Loucy (cell line): ENCODE data around the gene KRR1.

Experiments
- H2AFZ ChIP-seq: fragments of 200-600 bp; sonication (generic); 2 replicates; pipeline ENCODE4 v1.6.0; 2016; ENCODE audit warnings: antibody characterized with exemption, mild to moderate bottlenecking, low read length, moderate library complexity
- H3F3A ChIP-seq: fragments of 200-600 bp; 2 replicates; pipeline ENCODE4 v1.6.0; 2016; ENCODE audit warnings: antibody characterized with exemption, low read depth, mild to moderate bottlenecking
- H3K27me3 ChIP-seq: fragments of 200-600 bp; sonication (generic); 2 replicates; pipeline ENCODE4 v1.6.1; 2014; ENCODE audit warnings: low read length, mild to moderate bottlenecking; ENCODE audit not compliant: insufficient read depth, poor library complexity, severe bottlenecking
- H3K36me3 ChIP-seq: fragments of 200-600 bp; sonication (generic); 2 replicates; pipeline ENCODE4 v1.6.1; 2016; ENCODE audit warnings: low read length; ENCODE audit not compliant: insufficient read depth
- H3K4me1 ChIP-seq: fragments of 200-600 bp; sonication (generic); 2 replicates; pipeline ENCODE4 v1.5.1; 2014; ENCODE audit warnings: low read length, mild to moderate bottlenecking; ENCODE audit not compliant: insufficient read depth, poor library complexity, severe bottlenecking
- H3K4me2 ChIP-seq: fragments of 200-600 bp; sonication (generic); 2 replicates; pipeline ENCODE4 v1.6.0; 2014; ENCODE audit warnings: antibody characterized with exemption, low read length, low read depth, mild to moderate bottlenecking; ENCODE audit not compliant: poor library complexity, severe bottlenecking
- H3K4me3 ChIP-seq: fragments of 200-600 bp; sonication (generic); 2 replicates; pipeline ENCODE4 v1.5.1; 2014; ENCODE audit warnings: low read length, mild to moderate bottlenecking, mixed read lengths; ENCODE audit not compliant: poor library complexity, severe bottlenecking
- H3K79me2 ChIP-seq: fragments of 200-600 bp; sonication (generic); 2 replicates; pipeline ENCODE4 v1.6.1; 2014; ENCODE audit warnings: low read length; ENCODE audit not compliant: insufficient read depth
- H3K9ac ChIP-seq: fragments of 200-600 bp; sonication (generic); 2 replicates; pipeline ENCODE4 v1.6.0; 2014; ENCODE audit warnings: mild to moderate bottlenecking, low read depth, low read length, moderate library complexity; ENCODE audit not compliant: poor library complexity, severe bottlenecking
- H3K9me2 ChIP-seq: fragments of 200-600 bp; sonication (generic); replicated peaks from 2 replicates; pipeline ENCODE4 v1.6.1; 2016; ENCODE audit warnings: low read depth, low read length, mixed read lengths
- H3K9me3 ChIP-seq: fragments of 200-600 bp; sonication (generic); 2 replicates; pipeline ENCODE4 v1.6.1; 2014; ENCODE audit warnings: mild to moderate bottlenecking, antibody characterized with exemption, low read length, low read depth; ENCODE audit not compliant: insufficient read depth
- H4K20me1 ChIP-seq: fragments of 200-600 bp; sonication (generic); 2 replicates; pipeline ENCODE4 v1.6.0; 2014; ENCODE audit warnings: antibody characterized with exemption, low read length, mild to moderate bottlenecking; ENCODE audit not compliant: insufficient read depth, poor library complexity, severe bottlenecking
- EZH2phosphoT487 ChIP-seq: fragments of 200-600 bp; IDR thresholded peaks from 2 replicates; pipeline ENCODE4 v1.6.1; 2018; ENCODE audit warnings: antibody characterized with exemption, mild to moderate bottlenecking, moderate library complexity, borderline replicate concordance
- TF ChIP-seq, protein P1 (sequence below): fragments of 200-600 bp; sonication (generic); conservative IDR thresholded peaks from 2 replicates; pipeline ENCODE4 v1.5.1; 2014; ENCODE audit warnings: mild to moderate bottlenecking, antibody characterized with exemption, low read length

KRR1 gene

DNA sequence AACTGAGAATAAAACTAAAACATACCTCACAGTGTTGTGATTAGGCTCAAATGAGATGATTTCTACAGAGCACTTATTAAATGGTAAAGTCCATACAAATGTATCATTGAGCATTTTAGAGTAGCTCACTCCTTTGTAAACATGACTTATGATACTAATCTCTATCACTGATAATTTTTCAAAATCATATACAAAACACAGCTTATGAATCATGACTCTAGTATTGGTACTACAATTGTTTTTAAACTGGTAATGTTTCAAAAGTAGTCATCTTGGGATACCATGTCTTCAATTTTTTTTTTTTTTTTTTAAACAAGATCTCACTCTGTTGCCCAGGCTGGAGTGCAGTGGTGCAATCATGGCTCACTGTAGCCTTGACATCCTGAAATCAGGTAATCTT lies 40.1 kb upstream of the KRR1 start:
- Histone ChIP-seq H3K4me2 (no peak overlapping the region), H3K9me2 (no peaks in the 10 kb centered on the region), H4K20me1 (no peaks in the 10 kb centered on the region), H3K36me3 (no peaks in the 10 kb centered on the region), H3F3A (no peaks in the 10 kb centered on the region), H2AFZ (no peak overlapping the region), H3K79me2 (no peaks in the 10 kb centered on the region), H3K9me3 (no peaks in the 10 kb centered on the region), H3K4me1 (peaks cover 12% of the 10 kb centered on the region), H3K9ac (no peak overlapping the region), H3K27me3 (no peaks in the 10 kb centered on the region), H3K4me3 (no peak overlapping the region)
- TF ChIP-seq, protein P1, sequence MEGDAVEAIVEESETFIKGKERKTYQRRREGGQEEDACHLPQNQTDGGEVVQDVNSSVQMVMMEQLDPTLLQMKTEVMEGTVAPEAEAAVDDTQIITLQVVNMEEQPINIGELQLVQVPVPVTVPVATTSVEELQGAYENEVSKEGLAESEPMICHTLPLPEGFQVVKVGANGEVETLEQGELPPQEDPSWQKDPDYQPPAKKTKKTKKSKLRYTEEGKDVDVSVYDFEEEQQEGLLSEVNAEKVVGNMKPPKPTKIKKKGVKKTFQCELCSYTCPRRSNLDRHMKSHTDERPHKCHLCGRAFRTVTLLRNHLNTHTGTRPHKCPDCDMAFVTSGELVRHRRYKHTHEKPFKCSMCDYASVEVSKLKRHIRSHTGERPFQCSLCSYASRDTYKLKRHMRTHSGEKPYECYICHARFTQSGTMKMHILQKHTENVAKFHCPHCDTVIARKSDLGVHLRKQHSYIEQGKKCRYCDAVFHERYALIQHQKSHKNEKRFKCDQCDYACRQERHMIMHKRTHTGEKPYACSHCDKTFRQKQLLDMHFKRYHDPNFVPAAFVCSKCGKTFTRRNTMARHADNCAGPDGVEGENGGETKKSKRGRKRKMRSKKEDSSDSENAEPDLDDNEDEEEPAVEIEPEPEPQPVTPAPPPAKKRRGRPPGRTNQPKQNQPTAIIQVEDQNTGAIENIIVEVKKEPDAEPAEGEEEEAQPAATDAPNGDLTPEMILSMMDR, result no peak
- no peak for TF ChIP-seq EZH2phosphoT487

DNA sequence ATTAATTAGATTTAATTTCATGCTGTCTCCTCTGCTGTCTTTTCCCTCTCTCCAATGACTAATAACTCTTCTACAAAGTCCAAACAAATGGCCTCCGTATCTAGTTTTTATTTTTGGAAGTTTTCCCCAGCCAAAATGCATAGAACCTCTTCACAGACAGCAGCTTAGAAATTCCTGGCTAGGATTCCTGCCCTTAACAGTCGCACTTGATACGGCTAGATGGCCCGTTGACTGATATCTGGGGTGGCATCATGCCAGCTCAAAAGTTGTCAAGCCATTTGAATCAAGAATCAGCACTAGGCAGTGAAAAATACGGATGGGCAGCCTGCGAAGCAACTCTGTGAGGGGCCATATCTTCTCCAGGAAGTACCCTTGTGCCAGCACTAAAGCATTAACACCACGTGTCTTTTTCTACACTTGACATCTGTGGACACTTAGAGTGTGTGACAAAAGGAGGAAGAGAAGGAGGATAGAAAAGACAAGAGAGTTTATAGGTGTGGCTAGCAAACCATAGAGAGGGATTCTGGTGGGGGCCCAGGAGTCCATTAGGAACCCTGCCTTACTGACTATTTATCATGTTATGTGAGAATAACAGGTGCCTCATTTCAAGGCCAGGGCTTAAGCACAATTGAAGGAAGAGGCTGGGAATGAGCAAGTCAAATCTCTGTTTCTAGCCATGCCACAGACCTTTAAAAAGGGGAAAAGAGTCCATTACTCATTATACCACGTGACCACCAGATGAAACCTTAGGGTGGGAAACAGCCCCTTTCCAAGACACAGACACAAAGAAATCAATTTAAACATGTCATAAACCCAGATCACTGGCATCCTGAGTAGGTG lies 39.2 kb upstream of the KRR1 start:
- no peak overlapping the region for H3K4me2 ChIP-seq

DNA sequence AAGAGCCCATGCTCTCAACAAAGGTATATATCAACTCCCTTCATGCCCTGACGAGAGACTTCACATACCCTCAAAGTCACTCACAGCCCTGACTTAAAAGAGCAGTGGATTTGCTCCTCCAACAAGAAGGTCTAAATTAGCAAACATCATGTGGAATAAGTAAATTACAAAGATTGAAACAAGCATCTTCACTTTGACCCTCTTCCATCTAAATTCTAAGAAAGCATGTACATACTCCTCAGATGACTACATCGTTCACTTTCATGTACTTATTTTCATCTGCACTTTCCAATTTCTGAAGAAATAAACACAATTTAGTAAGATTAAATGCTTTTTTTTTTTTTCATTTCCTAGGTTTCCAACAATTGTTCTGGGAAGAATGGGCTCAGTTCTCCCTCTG lies 38.6 kb upstream of the KRR1 start:
- Histone ChIP-seq H3K9me2 (no peaks in the 10 kb centered on the region), H3K9me3 (no peaks in the 10 kb centered on the region), H3K27me3 (no peaks in the 10 kb centered on the region), H3F3A (no peaks in the 10 kb centered on the region), H3K4me1 (peaks cover 12% of the 10 kb centered on the region), H3K36me3 (no peaks in the 10 kb centered on the region), H3K4me3 (no peak overlapping the region), H2AFZ (no peak overlapping the region), H4K20me1 (no peaks in the 10 kb centered on the region), H3K4me2 (no peak overlapping the region), H3K79me2 (no peaks in the 10 kb centered on the region), H3K9ac (no peak overlapping the region)
- TF ChIP-seq EZH2phosphoT487, result no peak
- TF ChIP-seq, protein P1, result no peak

More for the DNA sequence above, 39.2 kb upstream of the KRR1 start:
- H3K9me3 ChIP-seq, result no peaks in the 10 kb centered on the region
- no peaks in the 10 kb centered on the region for H3K79me2 ChIP-seq
- H3K36me3 ChIP-seq, result no peaks in the 10 kb centered on the region
- no peaks in the 10 kb centered on the region for H3K9me2 ChIP-seq
- H3K4me3 ChIP-seq, result no peak overlapping the region
- H4K20me1 ChIP-seq, result no peaks in the 10 kb centered on the region
- no peaks in the 10 kb centered on the region for H3F3A ChIP-seq
- TF ChIP-seq EZH2phosphoT487, result no peak
- TF ChIP-seq, protein P1, result no peak
- H3K9ac ChIP-seq, result no peak overlapping the region
- peak overlapping the region; percentile 10; the same call in 1 of the 2 replicates for H2AFZ ChIP-seq
- H3K4me1 ChIP-seq, result peaks cover 12% of the 10 kb centered on the region
- H3K27me3 ChIP-seq, result no peaks in the 10 kb centered on the region
